Measurements from ENCODE around the gene SFPQ.
"Not testable (repeated sequence)": the region's sequence is repeated elsewhere in the genome, so short reads cannot be mapped to it uniquely, and the experiment has no call there.

SFPQ gene

GRCh38 chr1:35172022-35172421 is 20.9 kb downstream of the SFPQ start:
- H3K9me3 ChIP-seq (ENCODE audit: control insufficient read depth, low read length) = no peaks in the 10 kb centered on the region
- H3K36me3 ChIP-seq (ENCODE audit: control insufficient read depth, insufficient read depth, low read length) = no peaks in the 10 kb centered on the region
- H3K4me1 ChIP-seq (ENCODE audit: control insufficient read depth, insufficient read depth, low read length) = peaks cover 5% of the 10 kb centered on the region
- H3K9ac ChIP-seq (ENCODE audit: low read length) = no peak overlapping the region
- no peaks in the 10 kb centered on the region for H3K27me3 ChIP-seq (ENCODE audit: control insufficient read depth, insufficient read depth, low read length)
- H3K4me3 ChIP-seq (ENCODE audit: low read length) = no peak overlapping the region

- no peaks in the 10 kb centered on the region for H3K27me3 ChIP-seq (ENCODE audit: control insufficient read depth, insufficient read depth, low read length)
Measured at GRCh38 chr1:35171579-35171978, 21.4 kb downstream of the SFPQ start.

GRCh38 chr1:35164893-35165292 is 28.1 kb downstream of the SFPQ start:
- Histone ChIP-seq H3K4me3 (ENCODE audit: low read length) (no peak overlapping the region), H3K36me3 (ENCODE audit: control insufficient read depth, insufficient read depth, low read length) (no peaks in the 10 kb centered on the region), H3K9me3 (ENCODE audit: control insufficient read depth, low read length) (no peaks in the 10 kb centered on the region), H3K4me1 (ENCODE audit: control insufficient read depth, insufficient read depth, low read length) (no peaks in the 10 kb centered on the region), H3K9ac (ENCODE audit: low read length) (no peak overlapping the region), H3K27me3 (ENCODE audit: control insufficient read depth, insufficient read depth, low read length) (no peaks in the 10 kb centered on the region)

More at GRCh38 chr1:35171579-35171978, 21.4 kb downstream of the SFPQ start:
- Histone ChIP-seq H3K36me3 (ENCODE audit: control insufficient read depth, insufficient read depth, low read length) (no peaks in the 10 kb centered on the region), H3K9me3 (ENCODE audit: control insufficient read depth, low read length) (no peaks in the 10 kb centered on the region), H3K9ac (ENCODE audit: low read length) (no peak overlapping the region), H3K4me1 (ENCODE audit: control insufficient read depth, insufficient read depth, low read length) (peaks cover 5% of the 10 kb centered on the region), H3K4me3 (ENCODE audit: low read length) (no peak overlapping the region)

GRCh38 chr1:35151220-35151619 is 41.7 kb downstream of the SFPQ start:
- no peaks in the 10 kb centered on the region for H3K9me3 ChIP-seq (ENCODE audit: control insufficient read depth, low read length)
- no peaks in the 10 kb centered on the region for H3K27me3 ChIP-seq (ENCODE audit: control insufficient read depth, insufficient read depth, low read length)
- H3K4me3 ChIP-seq (ENCODE audit: low read length) = no peak overlapping the region
- no peaks in the 10 kb centered on the region for H3K4me1 ChIP-seq (ENCODE audit: control insufficient read depth, insufficient read depth, low read length)
- no peak overlapping the region for H3K9ac ChIP-seq (ENCODE audit: low read length)
- H3K36me3 ChIP-seq (ENCODE audit: control insufficient read depth, insufficient read depth, low read length) = no peaks in the 10 kb centered on the region

- not testable (repeated sequence) for H3K27me3 ChIP-seq (ENCODE audit: control insufficient read depth, insufficient read depth, low read length); H3K9me3 ChIP-seq (ENCODE audit: control insufficient read depth, low read length); H3K4me1 ChIP-seq (ENCODE audit: control insufficient read depth, insufficient read depth, low read length); H3K9ac ChIP-seq (ENCODE audit: low read length); H3K36me3 ChIP-seq (ENCODE audit: control insufficient read depth, insufficient read depth, low read length); H3K4me3 ChIP-seq (ENCODE audit: low read length)
Measured at GRCh38 chr1:35145892-35146549, 46.9 kb downstream of the SFPQ start.

- H3K27me3 ChIP-seq (ENCODE audit: control insufficient read depth, insufficient read depth, low read length) = no peaks in the 10 kb centered on the region
- no peak overlapping the region for H3K4me3 ChIP-seq (ENCODE audit: low read length)
- H3K4me1 ChIP-seq (ENCODE audit: control insufficient read depth, insufficient read depth, low read length) = no peaks in the 10 kb centered on the region
Measured at GRCh38 chr1:35143737-35144508, 49.0 kb downstream of the SFPQ start.

GRCh38 chr1:35142728-35143127 is 50.2 kb downstream of the SFPQ start:
- H3K4me1 ChIP-seq (ENCODE audit: control insufficient read depth, insufficient read depth, low read length); H3K4me3 ChIP-seq (ENCODE audit: low read length); H3K9me3 ChIP-seq (ENCODE audit: control insufficient read depth, low read length); H3K27me3 ChIP-seq (ENCODE audit: control insufficient read depth, insufficient read depth, low read length); H3K9ac ChIP-seq (ENCODE audit: low read length); H3K36me3 ChIP-seq (ENCODE audit: control insufficient read depth, insufficient read depth, low read length): not testable (repeated sequence)

More at GRCh38 chr1:35143737-35144508, 49.0 kb downstream of the SFPQ start:
- H3K9me3 ChIP-seq (ENCODE audit: control insufficient read depth, low read length) = no peaks in the 10 kb centered on the region
- H3K9ac ChIP-seq (ENCODE audit: low read length) = no peak overlapping the region
- H3K36me3 ChIP-seq (ENCODE audit: control insufficient read depth, insufficient read depth, low read length) = no peaks in the 10 kb centered on the region

GRCh38 chr1:35142294-35142693 is 50.7 kb downstream of the SFPQ start:
- H3K4me1 ChIP-seq (ENCODE audit: control insufficient read depth, insufficient read depth, low read length); H3K4me3 ChIP-seq (ENCODE audit: low read length); H3K9ac ChIP-seq (ENCODE audit: low read length); H3K36me3 ChIP-seq (ENCODE audit: control insufficient read depth, insufficient read depth, low read length); H3K27me3 ChIP-seq (ENCODE audit: control insufficient read depth, insufficient read depth, low read length); H3K9me3 ChIP-seq (ENCODE audit: control insufficient read depth, low read length): not testable (repeated sequence)

GRCh38 chr1:35137590-35137989 is 55.4 kb downstream of the SFPQ start:
- H3K27me3 ChIP-seq (ENCODE audit: control insufficient read depth, insufficient read depth, low read length); H3K9ac ChIP-seq (ENCODE audit: low read length); H3K9me3 ChIP-seq (ENCODE audit: control insufficient read depth, low read length): not testable (repeated sequence)

GRCh38 chr1:35136780-35137179 is 56.2 kb downstream of the SFPQ start:
- Histone ChIP-seq H3K4me3 (ENCODE audit: low read length) (no peak overlapping the region), H3K36me3 (ENCODE audit: control insufficient read depth, insufficient read depth, low read length) (no peaks in the 10 kb centered on the region), H3K4me1 (ENCODE audit: control insufficient read depth, insufficient read depth, low read length) (no peaks in the 10 kb centered on the region), H3K27me3 (ENCODE audit: control insufficient read depth, insufficient read depth, low read length) (no peaks in the 10 kb centered on the region), H3K9me3 (ENCODE audit: control insufficient read depth, low read length) (no peaks in the 10 kb centered on the region), H3K9ac (ENCODE audit: low read length) (no peak overlapping the region)

More at GRCh38 chr1:35137590-35137989, 55.4 kb downstream of the SFPQ start:
- H3K4me3 ChIP-seq (ENCODE audit: low read length); H3K36me3 ChIP-seq (ENCODE audit: control insufficient read depth, insufficient read depth, low read length); H3K4me1 ChIP-seq (ENCODE audit: control insufficient read depth, insufficient read depth, low read length): not testable (repeated sequence)

Measured in mucosa of stomach (tissue), 1 donor.